Dermis microvascular lymphatic vessel endothelial cell (primary cell): ENCODE measurements around the gene PIPOX. TPM values are rescaled to one million over a fixed set of nuclear protein-coding genes. Genes with fewer than 3 reads are reported as not detected.

Source experiments
- DNase-seq, 2 donors: peaks; one replicate each; pipeline versions ENCODE4 v3.0.0 to v3.0.0-alpha.2; 2010; ENCODE audit warnings: low read depth in 2 of 2
- total RNA-seq: library from RNA; depleted of rRNA; stranded (reverse); fragments of >200 nt; gene quantifications from 2 replicates; pipeline ENCODE4 v1.2.1, GENCODE V29; 2014

PIPOX gene
- total RNA-seq, 1 donor from 2014 or later, result 1.2 TPM

- no peak for DNase-seq
These were observed 56.6 kb downstream of the PIPOX start for GRCh38 chr17:29099527-29099926.

- DNase-seq, result no peak
These were observed 57.4 kb downstream of the PIPOX start for GRCh38 chr17:29100296-29100695.

- DNase-seq, result no peak
These were observed 59.1 kb downstream of the PIPOX start for GRCh38 chr17:29102046-29102445.

- no peak for DNase-seq
These were observed 59.8 kb downstream of the PIPOX start for GRCh38 chr17:29102741-29103181.

- DNase-seq, result no peak
These were observed 60.4 kb downstream of the PIPOX start for GRCh38 chr17:29103341-29103740.

Other genes with a start within 250 kb of the PIPOX start
- gene FAM222B, start 200.4 kb upstream of the PIPOX start, total RNA-seq, result 4.9 and 10.7 TPM in 2 replicates
- gene ERAL1, start 188.1 kb upstream of the PIPOX start, total RNA-seq, result 27.6 and 36.8 TPM in 2 replicates
- 89.9 and 119 TPM in 2 replicates for gene FLOT2, start 145.4 kb upstream of the PIPOX start, total RNA-seq
- gene DHRS13, start 140.1 kb upstream of the PIPOX start, total RNA-seq, result 9.1 and 10.6 TPM in 2 replicates
- gene PHF12, start 91.6 kb upstream of the PIPOX start, total RNA-seq, result 4.4 and 9.0 TPM in 2 replicates
- not detected in 2 replicates for gene SEZ6, start 37.1 kb upstream of the PIPOX start, total RNA-seq
- gene MYO18A, start 137.3 kb downstream of the PIPOX start, total RNA-seq, result 26.7 and 35.1 TPM in 2 replicates
- not detected in 2 replicates for gene CRYBA1, start 203.7 kb downstream of the PIPOX start, total RNA-seq